ENCODE measurements around the gene SEMA3E. TPM values are rescaled to one million over a fixed set of nuclear protein-coding genes. Genes with fewer than 3 reads are reported as not detected.

Gene SEMA3E
- total RNA-seq, 4 donors from 2014 or later = 10.1 to 29.2 (median 15.8) TPM

- TF ChIP-seq CTCF (IDR thresholded peaks at IDR 0.05) (no peak), EP300 (IDR thresholded peaks at IDR 0.05) (no peak), POLR2A (IDR thresholded peaks at IDR 0.05; ENCODE audit: low read depth) (no peak), POLR2AphosphoS5 (IDR thresholded peaks at IDR 0.05) (no peak)
- H3K4me1 ChIP-seq = peaks cover 0 to 8% (median 4%) of the 10 kb centered on the region in 4 donors
- no peaks in the 10 kb centered on the region for H3K36me3 ChIP-seq
- no peaks in the 10 kb centered on the region for H3K9me3 ChIP-seq
- no peaks in the 10 kb centered on the region for H3K27me3 ChIP-seq
- no peak overlapping the region for H3K4me3 ChIP-seq
- H3K27ac ChIP-seq (replicated peaks in 1 of 4) = no peak overlapping the region
- intact Hi-C loops (cut with DNase I) = no loop called here
- WGBS = 94% methylated on average over 1 of the region's 1 CpG
- DNase-seq (ENCODE audit: extremely low spot score) = no peak
Observed at GRCh38 chr7:83478616-83479015, 170.3 kb downstream of the SEMA3E start.

- DNase-seq (ENCODE audit: extremely low spot score) = no peak
- TF ChIP-seq POLR2A (IDR thresholded peaks at IDR 0.05; ENCODE audit: low read depth) = no peak
- Histone ChIP-seq H3K36me3 (no peaks in the 10 kb centered on the region), H3K27ac (replicated peaks in 1 of 4) (no peak overlapping the region), H3K27me3 (no peaks in the 10 kb centered on the region), H3K9me3 (no peaks in the 10 kb centered on the region), H3K4me3 (no peak overlapping the region), H3K4me1 (peaks cover 0 to 8% (median 4%) of the 10 kb centered on the region in 4 donors)
- 24% methylated on average over 4 of the region's 4 CpGs for WGBS
- intact Hi-C loops (cut with DNase I) = no loop called here
Observed at GRCh38 chr7:83476511-83477050, 172.4 kb downstream of the SEMA3E start.

GRCh38 chr7:83475420-83475819, 173.5 kb downstream of the SEMA3E start:
- DNase-seq (ENCODE audit: extremely low spot score) = no peak
- no peaks in the 10 kb centered on the region for H3K36me3 ChIP-seq
- H3K4me3 ChIP-seq = no peak overlapping the region
- intact Hi-C loops (cut with DNase I) = no loop called here
- no peaks in the 10 kb centered on the region for H3K9me3 ChIP-seq
- H3K27ac ChIP-seq (replicated peaks in 1 of 4) = no peak overlapping the region
- H3K4me1 ChIP-seq = peaks cover 0 to 8% (median 4%) of the 10 kb centered on the region in 4 donors
- no peaks in the 10 kb centered on the region for H3K27me3 ChIP-seq
- TF ChIP-seq EP300 (IDR thresholded peaks at IDR 0.05) = no peak
- no peak for TF ChIP-seq POLR2AphosphoS5 (IDR thresholded peaks at IDR 0.05)
- no peak for TF ChIP-seq POLR2A (IDR thresholded peaks at IDR 0.05; ENCODE audit: low read depth)
- no peak for TF ChIP-seq CTCF (IDR thresholded peaks at IDR 0.05)
- WGBS = 69% methylated on average over 6 of the region's 6 CpGs

- Histone ChIP-seq H3K4me3 (no peak overlapping the region), H3K27ac (replicated peaks in 1 of 4) (no peak overlapping the region), H3K36me3 (no peaks in the 10 kb centered on the region), H3K9me3 (no peaks in the 10 kb centered on the region), H3K27me3 (no peaks in the 10 kb centered on the region), H3K4me1 (peaks cover 3 to 18% (median 10%) of the 10 kb centered on the region in 4 donors)
- no peak for DNase-seq (ENCODE audit: extremely low spot score)
- TF ChIP-seq POLR2AphosphoS5 (IDR thresholded peaks at IDR 0.05) = no peak
- TF ChIP-seq CTCF (IDR thresholded peaks at IDR 0.05) = no peak
- WGBS = 93% methylated on average over 2 of the region's 2 CpGs
- intact Hi-C loops (cut with DNase I) = no loop called here
Observed at GRCh38 chr7:83472376-83472775, 176.6 kb downstream of the SEMA3E start.

GRCh38 chr7:83469491-83469890, 179.4 kb downstream of the SEMA3E start:
- TF ChIP-seq EP300 (IDR thresholded peaks at IDR 0.05) (no peak), CTCF (IDR thresholded peaks at IDR 0.05) (no peak), POLR2A (IDR thresholded peaks at IDR 0.05; ENCODE audit: low read depth) (no peak)

More at GRCh38 chr7:83469491-83469890, 179.4 kb downstream of the SEMA3E start:
- intact Hi-C loops (cut with DNase I) = no loop called here
- no peaks in the 10 kb centered on the region for H3K36me3 ChIP-seq
- no peaks in the 10 kb centered on the region for H3K9me3 ChIP-seq
- H3K4me1 ChIP-seq = peaks cover 3 to 10% (median 6%) of the 10 kb centered on the region in 4 donors
- no peaks in the 10 kb centered on the region for H3K27me3 ChIP-seq
- WGBS = 94% methylated on average over 3 of the region's 3 CpGs
- no peak overlapping the region for H3K4me3 ChIP-seq
- DNase-seq (ENCODE audit: extremely low spot score) = no peak
- no peak overlapping the region for H3K27ac ChIP-seq (replicated peaks in 1 of 4)
